DMS114 treated with DMSO at 0.1 percent for 48 hours (cell line): ENCODE results near the gene FOXRED1.
"Not testable (repeated sequence)": the region's sequence is repeated elsewhere in the genome, so short reads cannot be mapped to it uniquely, and the experiment has no call there.

ENCODE experiments used
- DNase-seq: peaks from one replicate; lab custom pipeline; 2025; ENCODE audit not compliant: unreplicated experiment; lab: John Stamatoyannopoulos, UW

FOXRED1 gene

DNA sequence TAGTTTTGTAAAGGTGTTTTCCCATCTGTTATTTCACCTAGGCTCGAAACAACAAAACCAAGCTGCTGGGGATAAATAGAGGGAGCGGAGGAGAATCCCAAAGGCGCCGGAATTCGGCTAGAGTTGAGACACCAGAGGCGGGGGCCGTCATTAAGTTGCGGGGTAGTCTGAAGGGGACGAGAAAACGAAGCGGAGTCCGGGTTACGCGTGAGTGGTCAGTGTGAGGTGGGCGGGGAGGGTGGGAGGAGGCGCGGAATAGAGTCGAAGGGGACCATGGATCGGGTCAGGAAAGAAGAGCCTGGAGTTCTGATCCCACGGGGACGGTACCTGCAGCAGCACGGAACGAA lies 620 bp upstream of the FOXRED1 start:
- no peak for DNase-seq

DNA sequence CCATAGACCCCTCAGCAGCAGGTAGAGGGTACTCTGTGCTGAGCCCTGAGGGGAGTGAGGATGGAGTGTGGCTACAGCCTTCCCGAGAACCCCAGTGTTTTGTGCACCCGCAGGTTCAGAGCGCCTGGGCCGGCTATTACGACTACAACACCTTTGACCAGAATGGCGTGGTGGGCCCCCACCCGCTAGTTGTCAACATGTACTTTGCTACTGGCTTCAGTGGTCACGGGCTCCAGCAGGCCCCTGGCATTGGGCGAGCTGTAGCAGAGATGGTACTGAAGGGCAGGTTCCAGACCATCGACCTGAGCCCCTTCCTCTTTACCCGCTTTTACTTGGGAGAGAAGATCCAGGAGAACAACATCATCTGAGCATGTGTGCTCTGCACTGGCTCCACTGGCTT lies 8.4 kb downstream of the FOXRED1 start:
- DNase-seq = no peak

DNA sequence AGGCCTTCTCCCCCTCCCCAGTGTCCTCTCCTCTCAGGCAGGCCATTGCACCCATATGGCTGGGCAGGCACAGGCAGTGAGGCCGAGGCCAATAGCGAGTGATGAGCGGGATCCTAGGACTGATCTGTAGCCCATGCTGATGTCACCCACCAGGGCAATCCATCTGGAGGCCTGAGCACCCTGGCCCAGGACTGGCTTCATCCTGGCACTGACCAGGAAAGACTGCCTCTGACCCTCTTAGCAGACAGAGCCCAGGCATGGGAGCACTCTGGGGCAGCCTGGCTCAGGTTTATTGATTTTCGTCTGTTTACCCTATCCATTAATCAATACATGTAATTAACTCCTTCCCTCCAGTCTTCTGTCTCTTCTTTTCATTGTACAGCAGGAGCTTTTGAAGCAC lies 8.8 kb downstream of the FOXRED1 start:
- DNase-seq = no peak

DNA sequence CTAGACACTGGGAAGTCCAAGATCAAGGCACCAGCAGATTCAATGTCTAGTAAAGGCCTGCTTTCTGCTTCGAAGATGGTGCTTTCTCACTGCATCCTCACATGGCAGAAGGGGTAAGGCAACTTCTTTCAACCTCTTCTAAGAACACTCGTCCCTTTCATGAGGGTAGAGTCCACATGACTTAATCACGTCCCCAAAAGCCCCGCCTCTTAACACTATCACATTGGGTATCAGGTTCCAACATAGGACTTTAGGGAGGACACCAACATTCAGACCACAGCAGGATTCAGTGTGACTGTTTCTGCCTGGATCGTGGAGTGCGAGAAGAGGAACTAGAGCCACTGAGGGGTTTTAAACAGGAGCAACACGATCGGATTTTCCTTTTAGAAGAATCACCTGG lies 10.2 kb downstream of the FOXRED1 start:
- no peak for DNase-seq

DNA sequence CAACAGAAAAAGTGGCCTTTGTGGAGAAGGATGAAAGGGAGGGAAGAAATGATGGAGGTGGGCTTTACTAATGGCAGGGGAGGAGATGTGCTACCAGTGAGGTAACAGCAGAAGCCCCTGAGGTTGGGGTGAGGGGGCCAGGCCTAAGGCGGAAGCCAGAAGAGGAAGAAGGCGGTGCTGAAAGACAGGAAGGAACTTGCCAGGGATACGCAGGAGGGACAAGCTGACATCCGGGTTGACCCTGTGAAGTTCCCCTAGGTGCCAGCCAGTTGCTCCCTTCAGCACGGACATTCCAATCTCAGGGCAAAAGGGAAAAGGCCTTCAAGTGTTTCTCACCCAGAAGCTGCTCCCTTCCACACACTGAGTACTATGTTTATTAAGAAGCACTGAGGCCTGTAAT lies 11.6 kb downstream of the FOXRED1 start:
- no peak for DNase-seq

DNA sequence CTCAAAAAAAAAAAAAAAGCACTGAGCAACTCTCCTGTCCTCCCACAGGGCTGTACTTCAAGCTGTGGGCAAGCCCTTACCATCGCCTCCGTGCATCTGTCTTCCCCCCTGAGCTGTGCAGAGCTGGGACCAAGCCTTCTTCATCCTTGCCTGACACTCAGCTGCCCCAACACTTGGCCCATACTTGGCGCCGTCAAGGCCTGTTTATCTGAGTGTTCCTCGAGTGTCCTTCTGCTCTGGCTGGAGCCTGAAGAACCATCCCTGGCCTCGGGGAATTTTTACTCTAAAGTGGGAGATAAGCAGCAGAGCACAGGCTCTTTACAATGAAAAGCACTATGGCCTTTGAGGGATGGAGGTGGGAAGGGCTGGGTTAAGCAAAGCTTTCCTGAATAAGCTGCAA lies 12.3 kb downstream of the FOXRED1 start:
- no peak for DNase-seq

DNA sequence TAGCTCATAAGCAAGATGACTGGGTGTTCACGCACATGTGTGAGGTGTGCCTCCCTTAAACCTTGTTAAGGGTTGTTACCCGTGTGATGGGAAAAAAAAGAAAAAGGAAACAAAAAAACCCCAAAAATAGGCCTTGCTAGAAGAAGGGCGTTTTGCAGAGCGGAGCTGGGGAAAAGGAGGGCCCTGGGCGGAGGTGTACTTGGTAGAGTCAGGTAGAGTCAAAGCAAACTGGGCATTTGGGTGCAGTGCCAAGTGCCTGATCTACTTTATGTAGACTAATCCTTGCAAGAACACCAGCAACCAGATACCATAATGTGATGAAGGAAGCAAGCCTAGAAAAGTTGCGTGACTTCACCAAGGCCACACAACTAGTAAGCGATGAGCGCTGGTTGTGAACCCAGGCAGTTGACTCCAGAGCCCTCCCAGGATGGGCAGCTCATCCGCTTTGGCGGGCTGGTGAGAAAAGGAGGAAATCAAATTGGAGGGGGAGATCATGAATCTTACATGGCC lies 12.8 kb downstream of the FOXRED1 start:
- DNase-seq = no peak

DNA sequence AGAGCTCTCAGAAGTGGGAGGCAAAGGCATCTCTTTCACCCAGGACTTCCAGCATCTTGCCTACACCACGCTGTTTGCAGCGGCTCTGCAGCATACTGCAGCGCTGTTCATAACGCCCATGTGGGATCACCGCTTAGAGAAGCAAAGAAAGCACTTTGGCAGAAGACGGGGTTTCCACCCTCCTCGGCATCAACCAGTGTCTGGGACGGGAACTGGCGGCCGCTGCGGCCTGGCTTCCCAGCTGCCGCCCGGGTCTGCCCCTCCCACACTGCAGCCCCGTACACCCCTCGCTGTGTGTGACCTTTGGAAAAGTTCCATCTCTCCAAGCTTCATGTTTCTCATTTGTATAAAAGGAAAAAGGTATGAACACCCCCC lies 13.4 kb downstream of the FOXRED1 start:
- no peak for DNase-seq

DNA sequence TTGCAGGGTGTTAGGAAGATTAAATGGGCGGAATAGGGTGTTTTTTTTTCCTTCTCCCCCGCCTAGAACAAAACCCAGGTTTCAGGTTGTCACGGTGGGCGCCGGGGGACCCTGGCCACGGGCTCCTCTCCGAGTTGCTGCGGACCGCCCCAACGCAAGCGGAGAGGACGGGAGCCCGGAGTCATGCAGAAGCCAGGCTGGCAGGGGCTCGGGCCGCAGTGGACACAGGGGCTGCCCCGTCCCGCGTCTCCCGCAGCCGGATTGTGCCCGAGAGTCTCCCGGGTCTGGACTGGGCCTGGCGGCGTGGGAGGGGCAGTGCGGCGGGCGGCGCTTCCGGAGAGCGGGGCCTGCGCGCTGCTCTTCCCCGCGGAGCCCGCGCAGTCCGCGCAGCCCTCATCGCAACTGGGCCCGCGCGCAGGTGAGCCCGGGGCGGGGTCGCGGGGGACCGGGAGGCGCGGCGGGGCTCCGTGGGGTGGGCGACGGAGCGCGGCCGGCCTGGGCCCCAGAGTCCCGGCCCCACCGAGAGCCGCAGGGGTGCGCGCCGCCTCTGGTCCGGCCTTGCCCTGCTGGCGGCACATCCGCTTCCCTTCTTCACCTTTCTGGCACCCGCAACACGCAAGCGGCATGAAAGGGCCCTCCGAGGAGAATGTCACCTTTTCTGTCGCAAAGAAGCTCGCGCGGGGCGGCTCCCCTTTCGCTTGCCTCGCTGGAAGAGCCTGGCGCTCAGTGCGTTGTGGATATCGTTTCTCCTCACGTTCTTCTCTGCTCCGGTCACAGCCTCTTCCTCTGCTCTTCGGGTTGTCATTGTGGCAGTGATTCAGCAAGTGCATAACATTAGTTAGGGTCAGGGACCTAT lies 14.0 kb downstream of the FOXRED1 start, which contains the start of gene TIRAP:
Gene TIRAP (plus strand): TSS at position 358 of the 856 bp plus-strand sequence. CDS start 7,802 bp downstream, outside the sequence.
- DNase-seq = no peak

DNA sequence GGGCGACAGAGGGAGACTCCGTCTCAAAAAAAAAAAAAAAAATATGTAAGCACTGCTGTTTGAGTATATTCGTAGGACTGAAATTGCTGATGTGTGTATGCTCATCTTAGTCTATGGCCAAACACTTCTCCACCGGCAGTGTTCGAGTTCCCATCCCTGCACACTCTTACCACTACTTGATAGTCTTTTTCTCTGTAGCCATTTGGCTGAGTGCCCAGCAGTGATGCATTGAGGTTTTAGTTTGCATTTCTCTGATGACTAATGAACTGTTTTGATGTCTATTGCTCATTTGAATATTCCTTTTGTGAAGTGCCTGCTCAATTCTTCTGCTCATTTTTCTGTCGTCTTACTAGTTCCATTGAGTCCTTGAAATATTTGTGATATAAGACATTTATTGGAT lies 15.9 kb downstream of the FOXRED1 start:
- no peak for DNase-seq

DNA sequence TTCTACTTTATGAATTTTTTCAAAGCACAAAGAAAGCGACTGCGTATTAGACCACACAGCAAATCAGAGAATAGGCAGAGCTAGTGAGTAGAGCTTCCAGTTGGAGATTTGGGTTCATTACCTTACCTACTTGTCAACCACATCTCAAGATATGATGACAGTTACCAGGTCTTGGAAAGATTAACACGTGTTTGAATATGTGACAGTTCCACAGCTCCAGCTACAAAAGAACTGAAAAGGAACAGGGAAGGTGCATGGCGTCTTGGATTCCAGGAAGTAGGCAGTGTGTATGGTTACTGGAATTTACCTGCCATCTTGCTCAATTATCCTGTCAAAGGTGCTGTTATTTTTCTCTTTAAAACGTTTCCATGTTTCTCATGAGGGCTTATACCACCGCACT lies 19.3 kb downstream of the FOXRED1 start:
- no peak for DNase-seq

DNA sequence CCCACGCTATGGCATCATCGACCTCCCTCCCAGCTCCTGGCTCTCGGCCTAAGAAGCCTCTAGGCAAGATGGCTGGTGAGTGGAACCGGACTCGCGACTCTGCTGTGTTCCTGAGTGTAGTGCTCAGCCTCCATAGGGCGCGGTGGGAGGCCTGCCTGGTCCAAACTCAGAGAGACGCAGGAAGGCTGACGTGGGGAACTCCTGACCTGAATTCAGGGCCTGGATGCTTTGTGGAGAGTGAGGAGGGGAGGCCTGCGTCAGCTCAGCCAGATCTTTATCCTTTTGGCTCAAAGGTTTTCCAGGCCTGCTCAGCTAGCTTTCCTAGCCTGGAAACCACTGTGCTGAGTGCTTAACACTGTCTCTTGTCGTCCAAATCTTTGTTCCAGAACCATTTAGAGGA lies 21.9 kb downstream of the FOXRED1 start:
- no peak for DNase-seq

DNA sequence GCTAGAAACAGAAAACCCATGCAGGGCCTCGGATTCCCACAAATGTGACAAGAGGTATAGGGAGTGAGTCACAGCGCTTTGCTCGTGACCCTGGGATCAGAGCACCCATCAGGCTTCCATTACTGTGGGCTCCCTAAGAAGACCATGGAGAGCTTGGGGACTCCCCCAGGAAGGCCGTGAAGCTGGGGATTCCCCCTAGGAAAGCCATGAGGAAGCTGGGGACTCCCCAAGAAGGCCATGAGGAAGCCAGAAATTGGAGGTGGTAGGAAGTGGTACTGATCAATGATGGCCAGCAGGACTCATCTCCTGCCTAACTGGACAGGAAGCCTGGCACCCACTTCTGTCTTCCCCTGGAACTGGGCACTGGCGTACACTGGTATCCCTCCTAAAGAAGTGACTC lies 24.8 kb downstream of the FOXRED1 start:
- no peak for DNase-seq

DNA sequence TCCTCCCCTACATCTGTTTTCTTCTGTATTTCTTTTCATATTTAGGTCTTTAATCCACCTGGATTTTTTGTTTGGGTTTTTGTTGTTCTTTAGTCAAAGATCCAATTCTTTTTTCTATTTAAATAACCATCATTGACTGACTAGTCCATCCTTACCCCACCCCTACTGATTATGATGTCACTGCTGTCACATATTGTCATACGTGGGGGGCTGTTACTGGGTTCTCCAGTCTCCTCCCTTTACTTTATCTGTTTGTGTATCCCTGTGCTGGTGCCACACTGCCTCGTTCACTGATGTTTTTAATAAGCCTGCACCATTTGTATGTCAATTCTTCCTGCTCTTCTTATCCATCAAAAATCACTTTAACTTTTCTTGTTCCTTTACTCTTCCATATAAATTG lies 28.1 kb downstream of the FOXRED1 start:
- DNase-seq = no peak

DNA sequence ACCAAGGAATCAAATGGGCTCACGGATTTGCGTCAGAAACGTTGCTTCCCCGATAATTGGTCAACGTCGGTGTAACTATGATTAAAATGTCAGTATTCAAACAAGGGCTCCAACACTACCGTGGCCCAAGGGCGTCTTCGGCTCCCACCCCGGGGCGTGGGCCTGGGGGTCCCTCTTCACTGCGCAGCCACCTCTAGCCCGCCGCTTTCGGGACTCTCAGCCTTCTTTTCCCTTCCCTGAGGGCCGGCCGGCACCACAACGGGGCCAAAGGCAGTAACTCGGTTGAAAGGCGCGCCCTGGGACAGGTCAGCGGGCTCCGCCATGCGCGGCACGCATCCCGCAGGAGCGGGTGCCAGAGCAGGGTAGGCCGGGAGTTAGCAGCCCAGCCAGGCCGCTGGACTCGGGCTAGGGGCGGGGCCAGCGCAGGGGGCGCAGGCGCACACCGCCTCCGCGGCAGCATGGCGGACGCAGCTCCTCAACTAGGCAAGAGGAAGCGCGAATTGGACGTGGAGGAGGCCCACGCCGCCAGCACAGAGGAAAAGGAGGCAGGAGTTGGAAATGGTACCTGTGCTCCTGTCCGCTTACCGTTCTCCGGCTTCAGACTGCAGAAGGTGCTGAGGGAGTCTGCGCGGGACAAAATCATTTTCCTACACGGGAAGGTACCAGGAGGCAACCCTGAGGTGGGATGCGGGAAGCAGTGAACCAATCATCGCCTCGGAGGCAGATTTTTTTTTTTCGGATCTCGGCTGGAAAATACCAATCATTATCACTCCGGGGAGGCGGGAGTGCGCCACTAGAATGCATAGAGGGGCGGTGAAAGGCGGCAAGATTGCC lies 34.9 kb downstream of the FOXRED1 start, which contains the start of gene DCPS:
Gene DCPS (plus strand): TSS at position 438 of the 834 bp plus-strand sequence. CDS start 21 bp downstream, at position 459.
- peak; percentile 73 for DNase-seq

DNA sequence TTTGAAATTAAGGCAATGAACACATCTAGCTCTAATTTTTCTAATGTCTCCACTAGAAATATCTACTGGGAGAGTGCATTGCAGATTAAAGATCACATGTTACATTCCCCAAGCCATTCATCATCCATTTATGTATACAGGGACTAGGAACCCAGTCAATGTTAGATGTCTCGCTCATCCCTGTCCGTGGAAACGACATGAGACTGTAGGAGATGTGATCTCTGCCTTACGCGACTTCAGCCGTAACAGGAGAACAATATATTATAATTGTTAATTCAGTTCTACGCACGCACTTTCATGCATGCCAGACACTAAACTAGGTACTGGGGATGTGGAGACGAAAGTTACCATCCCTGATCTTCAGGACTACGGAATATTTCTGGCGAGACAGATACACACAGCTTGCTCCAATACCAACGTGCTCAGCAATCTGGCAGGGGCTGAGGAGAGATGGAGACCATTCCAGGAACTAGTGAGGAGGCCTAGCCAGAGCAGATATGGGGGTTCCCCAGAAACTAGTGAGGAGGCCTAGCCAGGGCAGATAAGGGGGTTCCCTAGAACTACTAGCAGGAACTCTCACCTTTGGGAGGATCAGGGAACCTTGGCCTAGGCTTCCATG lies 35.6 kb downstream of the FOXRED1 start:
- DNase-seq = no peak

DNA sequence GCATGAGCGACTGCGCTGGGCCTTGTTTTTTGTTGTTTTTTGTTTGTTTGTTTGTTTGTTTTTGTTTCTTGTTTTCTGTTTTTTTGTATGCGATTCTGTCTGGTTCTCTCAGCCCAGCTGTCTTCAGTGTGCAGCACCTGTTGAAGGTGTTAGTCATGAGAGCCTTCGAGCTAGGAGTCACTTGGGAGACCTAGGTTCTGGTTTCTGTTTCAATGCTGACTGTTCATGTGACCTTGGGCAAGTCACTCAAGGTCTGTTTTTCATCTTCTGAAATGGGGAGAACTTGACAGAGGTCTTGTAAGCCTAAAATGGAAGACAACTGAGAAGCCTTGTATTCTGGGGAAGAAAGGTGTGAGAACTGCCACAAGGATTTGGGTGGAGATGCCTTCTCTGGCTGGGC lies 36.7 kb downstream of the FOXRED1 start:
- no peak for DNase-seq

DNA sequence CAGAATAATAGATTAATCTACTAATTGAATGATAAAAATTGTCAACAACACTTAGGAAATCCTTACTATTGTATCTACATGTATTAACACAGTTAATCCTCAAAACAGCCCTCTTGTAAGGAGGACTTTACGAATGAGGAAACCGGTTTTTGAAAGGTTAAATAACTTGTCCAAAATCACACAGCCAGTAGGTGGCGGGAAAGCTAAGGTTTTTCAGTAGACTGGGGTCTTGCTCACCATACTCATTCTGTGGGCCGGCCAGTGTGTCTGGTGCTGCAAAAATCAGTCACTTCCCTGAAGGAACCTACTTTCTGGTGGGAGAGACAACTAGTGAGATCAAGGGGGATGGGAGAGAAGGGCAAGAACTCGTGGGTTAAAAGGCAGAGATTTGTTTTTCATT lies 38.8 kb downstream of the FOXRED1 start:
- no peak for DNase-seq

DNA sequence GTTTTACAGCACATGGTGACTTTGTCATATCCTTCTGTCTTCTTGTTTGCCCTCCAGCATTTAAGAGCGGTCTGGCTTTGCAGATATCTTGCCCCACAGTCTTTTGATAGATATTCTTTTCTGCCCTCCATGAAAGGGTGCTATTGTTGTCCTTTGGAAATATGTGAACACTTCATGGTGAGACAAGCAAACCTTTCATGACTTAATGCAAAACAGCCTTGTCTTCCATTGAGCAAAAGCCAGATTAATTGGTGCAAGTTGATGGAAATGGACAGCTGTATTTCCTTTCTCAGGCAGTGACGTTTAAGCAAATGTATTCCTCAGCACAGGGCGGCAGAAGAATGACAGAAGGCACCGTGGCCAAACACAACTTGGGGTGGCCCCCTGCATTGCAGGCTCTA lies 39.3 kb downstream of the FOXRED1 start:
- DNase-seq = no peak

DNA sequence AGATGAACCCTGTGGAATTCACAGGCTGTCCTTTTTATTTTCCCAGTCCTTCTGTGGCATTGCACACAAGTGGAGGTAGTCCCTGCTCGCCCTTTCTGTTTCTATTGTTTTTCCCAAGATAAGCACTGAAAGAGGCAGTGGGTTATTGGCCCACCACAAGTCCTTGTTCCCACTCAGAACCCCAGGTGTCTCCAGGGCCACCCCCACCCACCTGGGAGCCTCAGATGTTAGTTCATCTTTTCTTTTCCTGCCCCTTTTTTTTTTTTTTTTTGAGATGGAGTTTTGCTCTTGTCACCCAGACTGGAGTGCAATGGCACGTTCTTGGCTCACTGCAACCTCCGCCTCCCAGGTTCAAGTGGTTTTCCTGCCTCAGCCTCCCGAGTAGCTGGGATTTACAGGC lies 39.8 kb downstream of the FOXRED1 start:
- DNase-seq = not testable (repeated sequence)

DNA sequence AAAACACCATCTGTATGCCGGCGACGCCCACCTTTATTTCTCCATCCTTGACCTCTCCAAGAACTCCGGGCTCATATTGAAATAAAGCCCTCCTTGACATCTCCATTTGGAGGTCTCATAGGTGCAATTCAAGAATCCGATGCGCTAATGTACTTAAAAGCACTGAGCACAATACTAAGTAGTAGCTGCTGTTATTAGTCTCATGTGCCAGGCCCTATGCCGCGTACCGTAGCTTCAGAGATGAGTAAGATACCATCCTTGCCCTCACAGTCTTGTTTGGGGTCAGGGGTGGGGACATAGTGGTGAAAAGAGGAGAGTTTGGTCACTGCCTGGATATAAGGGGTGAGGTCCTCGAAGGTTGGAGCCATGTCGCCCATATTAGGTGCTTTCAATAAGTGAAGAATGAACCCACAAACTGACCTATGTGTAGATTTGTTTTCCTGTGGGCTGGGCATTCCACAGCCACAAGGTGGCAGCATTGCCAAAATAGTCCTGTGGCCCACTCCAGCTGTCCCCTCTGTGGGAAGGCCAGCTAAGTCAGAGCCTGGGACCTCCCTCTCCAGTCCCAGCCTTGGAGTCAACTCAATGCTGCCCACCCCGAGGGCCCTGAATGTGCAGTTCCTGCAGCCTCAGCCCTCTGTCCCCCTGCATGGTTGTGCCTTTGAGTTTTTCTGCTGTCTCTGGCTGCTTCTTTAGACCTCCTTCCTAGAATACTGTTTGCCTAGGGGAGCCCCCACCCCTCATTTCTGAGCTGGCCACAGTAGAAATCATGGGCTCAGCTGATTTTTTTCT lies 41.4 kb downstream of the FOXRED1 start:
- peak; percentile 13 for DNase-seq
